A549 (cell line): Measurements from ENCODE around the gene HNRNPUL1. TPM values are rescaled to one million over a fixed set of nuclear protein-coding genes. Genes with fewer than 3 reads are reported as not detected.

Experiments used
- ATAC-seq, 2 experiments: fragments of 200-7000 bp in 1 of 2; fragments of >200 bp in 1 of 2; cut with Nextera tagmentation in 1 of 2; cut with Tn5 transposase in 1 of 2; 3 replicates each; pipeline versions ENCODE4 v1.8.0 to v1.9.1; 2018 to 2020; ENCODE audit warnings: mild to moderate bottlenecking in 1 of 2, moderate library complexity in 1 of 2
- CTCF ChIA-PET: fragments of 300-600 bp; sonication (Branson Sonifier 250); formaldehyde crosslinking; extraction: SDS; loops from one replicate; lab custom pipeline; 2021; ENCODE audit warnings: antibody characterized with exemption, inconsistent platforms; lab: Yijun Ruan, JAX
- POLR2A ChIA-PET: fragments of 350-600 bp; formaldehyde crosslinking; extraction: SDS; loops from one replicate; lab custom pipeline; 2021; ENCODE audit warnings: antibody characterized with exemption, inconsistent platforms; lab: Yijun Ruan, JAX
- DNase-seq, 2 experiments: peaks; one replicate each; pipeline versions ENCODE4 v3.0.0 to v3.0.0-alpha.2; 2011 to 2016; ENCODE audit warnings: low read depth in 1 of 2, low spot score in 1 of 2
- FAIRE-seq: peaks from 2 replicates; lab custom pipeline; 2011; peaks lifted over from hg19 to GRCh38; lab: Jason Lieb, UNC
- H3K27ac ChIP-seq, 2 experiments: fragments of >200 bp; sonication (Bioruptor Twin); formaldehyde crosslinking; 3 replicates each; pipeline ENCODE4 v1.5.1; 2016 to 2017
- H3K4me1 ChIP-seq: fragments of >200 bp; sonication (Bioruptor Twin); formaldehyde crosslinking; 3 replicates; pipeline ENCODE4 v1.6.1; 2016
- H3K4me2 ChIP-seq: fragments of >200 bp; sonication (Bioruptor Twin); formaldehyde crosslinking; 3 replicates; pipeline ENCODE4 v1.6.1; 2016
- H3K4me3 ChIP-seq: fragments of >200 bp; sonication (Bioruptor Twin); formaldehyde crosslinking; 3 replicates; pipeline ENCODE4 v1.5.1; 2016
- H3K9me3 ChIP-seq: fragments of >200 bp; sonication (Bioruptor Twin); formaldehyde crosslinking; 3 replicates; pipeline ENCODE4 v1.6.1; 2016
- CBX2 ChIP-seq: fragments of 200-600 bp; sonication (generic); IDR thresholded peaks from 2 replicates; pipeline ENCODE4 v1.6.1; 2016; ENCODE audit warnings: low read depth, mild to moderate bottlenecking, borderline replicate concordance
- CBX8 ChIP-seq: fragments of 200-600 bp; sonication (generic); IDR thresholded peaks from 2 replicates; pipeline ENCODE4 v1.6.1; 2016
- CHD2 ChIP-seq: fragments of 150-350 bp; IDR thresholded peaks from 2 replicates; pipeline ENCODE4 v1.6.1; 2014; ENCODE audit warnings: low read length; ENCODE audit not compliant: partially characterized antibody
- CTCF ChIP-seq: fragments of >200 bp; sonication (Bioruptor Twin); formaldehyde crosslinking; IDR thresholded peaks from 3 replicates; pipeline ENCODE4 v1.5.1; 2016
- EP300 ChIP-seq, 2 experiments: fragments of >200 bp; sonication (Bioruptor Twin); formaldehyde crosslinking; IDR thresholded peaks; 2 replicates in 1 of 2; 3 replicates in 1 of 2; pipeline ENCODE4 v1.6.1; 2016 to 2017
- ESRRA ChIP-seq: fragments of 150-350 bp; IDR thresholded peaks from 2 replicates; pipeline ENCODE4 v1.6.1; 2014; ENCODE audit warnings: mild to moderate bottlenecking, low read length, borderline replicate concordance
- FOSB ChIP-seq: fragments of 250-450 bp; sonication (Bioruptor Pico); IDR thresholded peaks from 2 replicates; pipeline ENCODE4 v1.5.0; 2020; ENCODE audit warnings: mild to moderate bottlenecking, moderate library complexity
- FOSL2 ChIP-seq, 2 experiments: fragments of 450-650 bp in 1 of 2; fragments of >200 bp in 1 of 2; sonication (Bioruptor Twin) in 1 of 2; formaldehyde crosslinking; IDR thresholded peaks; 2 replicates each; pipeline versions ENCODE4 v1.5.0 to v1.6.1; 2016 to 2020; ENCODE audit warnings: mild to moderate bottlenecking in 1 of 2, moderate library complexity in 1 of 2
- FOXS1 ChIP-seq: fragments of 250-450 bp; sonication (Bioruptor Pico); IDR thresholded peaks from 2 replicates; pipeline ENCODE4 v1.5.0; 2020; ENCODE audit warnings: mild to moderate bottlenecking, moderate library complexity
- GATA3 ChIP-seq: IDR thresholded peaks from 2 replicates; pipeline ENCODE4 v1.6.1; 2012; ENCODE audit warnings: borderline replicate concordance
- HDAC2 ChIP-seq: fragments of 200-600 bp; sonication (generic); IDR thresholded peaks from 2 replicates; pipeline ENCODE4 v1.6.1; 2016
- HES2 ChIP-seq: fragments of >200 bp; sonication (Bioruptor Twin); formaldehyde crosslinking; IDR thresholded peaks from 2 replicates; pipeline ENCODE4 v1.6.1; 2016
- JUN ChIP-seq, 2 experiments: fragments of >200 bp; sonication (Bioruptor Twin); formaldehyde crosslinking; IDR thresholded peaks; 2 replicates in 1 of 2; 3 replicates in 1 of 2; pipeline ENCODE4 v1.6.1; 2016 to 2017
- KDM1A ChIP-seq: fragments of 200-600 bp; sonication (generic); IDR thresholded peaks from 2 replicates; pipeline ENCODE4 v1.6.1; 2016; ENCODE audit warnings: low read depth, mild to moderate bottlenecking
- MAFK ChIP-seq: fragments of 450-650 bp; IDR thresholded peaks from 2 replicates; pipeline ENCODE4 v1.6.1; 2014; ENCODE audit not compliant: partially characterized antibody
- MAZ ChIP-seq: fragments of 150-350 bp; IDR thresholded peaks from 2 replicates; pipeline ENCODE4 v1.6.1; 2014; ENCODE audit warnings: antibody characterized with exemption, low read depth, low read length, borderline replicate concordance
- PHF8 ChIP-seq: fragments of 200-600 bp; sonication (generic); IDR thresholded peaks from 2 replicates; pipeline ENCODE4 v1.6.1; 2016; ENCODE audit warnings: low read depth, mild to moderate bottlenecking, antibody characterized with exemption, moderate library complexity, borderline replicate concordance
- RAD21 ChIP-seq, 2 experiments: fragments of >200 bp in 1 of 2; sonication (Bioruptor Twin) in 1 of 2; formaldehyde crosslinking in 1 of 2; IDR thresholded peaks in 1 of 2; conservative IDR thresholded peaks in 1 of 2; 2 replicates in 1 of 2; 3 replicates in 1 of 2; pipeline ENCODE4 v1.6.1; 2012 to 2018; ENCODE audit warnings: inconsistent platforms in 1 of 2
- RFX5 ChIP-seq: fragments of 450-650 bp; IDR thresholded peaks from 2 replicates; pipeline ENCODE4 v1.7.1; 2014; ENCODE audit warnings: antibody characterized with exemption, mild to moderate bottlenecking, moderate library complexity
- SMC3 ChIP-seq: fragments of >200 bp; sonication (Bioruptor Twin); formaldehyde crosslinking; IDR thresholded peaks from 3 replicates; pipeline ENCODE4 v1.6.1; 2018; ENCODE audit warnings: inconsistent platforms
- SREBF2 ChIP-seq: fragments of 450-650 bp; IDR thresholded peaks from 2 replicates; pipeline ENCODE4 v1.6.1; 2014; ENCODE audit warnings: mild to moderate bottlenecking, moderate library complexity
- ZC3H11A ChIP-seq: fragments of 450-650 bp; IDR thresholded peaks from 2 replicates; pipeline ENCODE4 v1.6.1; 2014; ENCODE audit warnings: antibody characterized with exemption, mild to moderate bottlenecking
- WGBS: methylation state at CpG from one replicate; pipeline ENCODE4 v1.1.6; 2017; ENCODE audit errors: missing lambda C conversion rate; 5-methylcytosine and 5-hydroxymethylcytosine counted together
- polyA plus RNA-seq, 4 experiments: library from polyadenylated mRNA; depleted of rRNA in 3 of 4; stranded (reverse); fragments of >200 nt; fragmentation: RNase III in 1 of 4; extraction: RNeasy Plus Mini Kit Qiagen cat#74134 plus additional on column Dnase treatment in 1 of 4; gene quantifications; 2 replicates in 3 of 4; 3 replicates in 1 of 4; pipeline ENCODE4 v1.2.3, GENCODE V29; 2011 to 2017
- TF ChIP-seq, protein P1 (sequence below): fragments of 200-600 bp; sonication (generic); IDR thresholded peaks from 2 replicates; pipeline ENCODE4 v1.6.1; 2016; ENCODE audit warnings: antibody characterized with exemption, mild to moderate bottlenecking, moderate library complexity
- TF ChIP-seq, protein P2 (sequence below): fragments of 250-450 bp; sonication (Bioruptor Pico); IDR thresholded peaks from 2 replicates; pipeline ENCODE4 v1.5.0; 2020; ENCODE audit warnings: low read depth, mild to moderate bottlenecking, moderate library complexity
- TF ChIP-seq, protein P3 (sequence below): IDR thresholded peaks from 2 replicates; pipeline ENCODE4 v1.6.1; 2012; ENCODE audit warnings: low read depth, borderline replicate concordance

The HNRNPUL1 gene
- polyA plus RNA-seq, 2 of the 4 experiments (the other 2 are of a cell fraction) = 89.5 to 278 TPM

GRCh38 chr19:41321600-41322270 is 57.6 kb downstream of the HNRNPUL1 start:
- WGBS = 64% methylated on average over 10 of the region's 10 CpGs
- peaks cover 56% of the 10 kb centered on the region for H3K4me1 ChIP-seq
- peak overlapping the region; percentile 62; the same call in 2 of the 3 replicates for H3K4me2 ChIP-seq
- FAIRE-seq = peak; percentile 49
- peak; percentile 88 for TF ChIP-seq CTCF
- no peak for TF ChIP-seq CBX2
- peak; percentile 83 for TF ChIP-seq SMC3
- peak; percentile 62 for TF ChIP-seq MAFK
- 0 out of 2 replicates have a peak, but pooled peaks have one; percentile 12 for TF ChIP-seq ZC3H11A
- TF ChIP-seq CHD2 = no peak
- TF ChIP-seq JUN (IDR thresholded peaks at IDR 0.05) = peak in 1 of 2 experiments; percentile 1; a peak in 1 of 5 replicates
- no peak for TF ChIP-seq FOSB
- peak; percentile 61 to 62; a peak in 4 of 5 replicates for TF ChIP-seq RAD21 (conservative IDR thresholded peaks at IDR 0.05 in 1 of 2, IDR thresholded peaks at IDR 0.05 in 1 of 2)
- TF ChIP-seq FOSL2 (IDR thresholded peaks at IDR 0.05) = no peak
- 0 out of 2 replicates have a peak, but pooled peaks have one; percentile 8 for TF ChIP-seq FOSL2 (CRISPR knock-in tag; IDR thresholded peaks at IDR 0.05)
- POLR2A ChIA-PET = interaction anchor here (1.0 to 4.9 kb wide), 4 partner anchors 11 to 95 kb away, joined by 3 to 32 read pairs (median 9); partner anchors contain the start of genes B9D2 and CCDC97
- peak; percentile 76 to 95 for DNase-seq
- no peak overlapping the region for H3K4me3 ChIP-seq
- H3K9me3 ChIP-seq = no peaks in the 10 kb centered on the region
- CTCF ChIA-PET = interaction anchor here (0.5 to 18.6 kb wide), 26 partner anchors 16 to 687 kb away, joined by 3 to 295 read pairs (median 4); partner anchors contain the start of genes B9D2, CCDC97 and TGFB1
- peak overlapping the region; percentile 81 to 91; a peak in 5 of 6 replicates for H3K27ac ChIP-seq
- ATAC-seq = peak; percentile 10 to 53; a peak in 3 of 6 replicates

DNA sequence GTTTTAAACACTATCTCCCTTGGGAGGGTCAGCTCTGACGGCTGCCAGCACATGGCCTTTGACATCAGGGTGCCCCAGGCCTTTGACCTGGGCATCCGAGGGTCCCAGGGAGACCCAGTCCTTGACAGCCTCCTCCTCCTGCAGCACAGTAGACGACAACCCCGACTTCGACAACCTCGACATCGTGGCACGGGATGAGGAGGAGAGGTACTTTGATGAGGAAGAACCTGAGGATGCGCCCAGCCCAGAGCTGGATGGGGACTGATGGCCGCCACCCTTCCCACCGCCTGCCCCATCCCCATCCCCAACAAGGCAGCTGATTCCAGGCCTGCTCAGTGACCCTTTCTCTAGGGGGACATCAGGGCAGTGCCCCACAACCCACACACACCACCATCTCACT is 58.3 kb downstream of the HNRNPUL1 start:
- ChIA-PET POLR2A (interaction anchor here (1.0 to 4.9 kb wide), 5 partner anchors 12 to 117 kb away, joined by 3 to 32 read pairs (median 12); partner anchors contain the start of genes B9D2, CCDC97, DMAC2 and TGFB1), CTCF (interaction anchor here (0.6 to 18.6 kb wide), 26 partner anchors 16 to 688 kb away, joined by 3 to 295 read pairs (median 4); partner anchors contain the start of genes B9D2, CCDC97, HNRNPUL1 and TGFB1)
- Histone ChIP-seq H3K4me2 (peak overlapping the region; percentile 62), H3K4me1 (peaks cover 63% of the 10 kb centered on the region), H3K4me3 (no peak overlapping the region), H3K27ac (peak overlapping the region; percentile 81 to 91), H3K9me3 (no peaks in the 10 kb centered on the region)
- 98% methylated on average over 11 of the region's 11 CpGs for WGBS
- FAIRE-seq (no peak), DNase-seq (no peak), ATAC-seq (no peak)
- no peak for TF ChIP-seq JUN (IDR thresholded peaks at IDR 0.05)
- no peak for TF ChIP-seq CBX8
- no peak for TF ChIP-seq GATA3
- no peak for TF ChIP-seq KDM1A
- no peak for TF ChIP-seq FOSB
- no peak for TF ChIP-seq SREBF2
- TF ChIP-seq, protein P1, sequence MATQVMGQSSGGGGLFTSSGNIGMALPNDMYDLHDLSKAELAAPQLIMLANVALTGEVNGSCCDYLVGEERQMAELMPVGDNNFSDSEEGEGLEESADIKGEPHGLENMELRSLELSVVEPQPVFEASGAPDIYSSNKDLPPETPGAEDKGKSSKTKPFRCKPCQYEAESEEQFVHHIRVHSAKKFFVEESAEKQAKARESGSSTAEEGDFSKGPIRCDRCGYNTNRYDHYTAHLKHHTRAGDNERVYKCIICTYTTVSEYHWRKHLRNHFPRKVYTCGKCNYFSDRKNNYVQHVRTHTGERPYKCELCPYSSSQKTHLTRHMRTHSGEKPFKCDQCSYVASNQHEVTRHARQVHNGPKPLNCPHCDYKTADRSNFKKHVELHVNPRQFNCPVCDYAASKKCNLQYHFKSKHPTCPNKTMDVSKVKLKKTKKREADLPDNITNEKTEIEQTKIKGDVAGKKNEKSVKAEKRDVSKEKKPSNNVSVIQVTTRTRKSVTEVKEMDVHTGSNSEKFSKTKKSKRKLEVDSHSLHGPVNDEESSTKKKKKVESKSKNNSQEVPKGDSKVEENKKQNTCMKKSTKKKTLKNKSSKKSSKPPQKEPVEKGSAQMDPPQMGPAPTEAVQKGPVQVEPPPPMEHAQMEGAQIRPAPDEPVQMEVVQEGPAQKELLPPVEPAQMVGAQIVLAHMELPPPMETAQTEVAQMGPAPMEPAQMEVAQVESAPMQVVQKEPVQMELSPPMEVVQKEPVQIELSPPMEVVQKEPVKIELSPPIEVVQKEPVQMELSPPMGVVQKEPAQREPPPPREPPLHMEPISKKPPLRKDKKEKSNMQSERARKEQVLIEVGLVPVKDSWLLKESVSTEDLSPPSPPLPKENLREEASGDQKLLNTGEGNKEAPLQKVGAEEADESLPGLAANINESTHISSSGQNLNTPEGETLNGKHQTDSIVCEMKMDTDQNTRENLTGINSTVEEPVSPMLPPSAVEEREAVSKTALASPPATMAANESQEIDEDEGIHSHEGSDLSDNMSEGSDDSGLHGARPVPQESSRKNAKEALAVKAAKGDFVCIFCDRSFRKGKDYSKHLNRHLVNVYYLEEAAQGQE = no peak
- TF ChIP-seq HES2 = no peak
- no peak for TF ChIP-seq ESRRA
- TF ChIP-seq, protein P2, sequence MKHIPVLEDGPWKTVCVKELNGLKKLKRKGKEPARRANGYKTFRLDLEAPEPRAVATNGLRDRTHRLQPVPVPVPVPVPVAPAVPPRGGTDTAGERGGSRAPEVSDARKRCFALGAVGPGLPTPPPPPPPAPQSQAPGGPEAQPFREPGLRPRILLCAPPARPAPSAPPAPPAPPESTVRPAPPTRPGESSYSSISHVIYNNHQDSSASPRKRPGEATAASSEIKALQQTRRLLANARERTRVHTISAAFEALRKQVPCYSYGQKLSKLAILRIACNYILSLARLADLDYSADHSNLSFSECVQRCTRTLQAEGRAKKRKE = no peak
- TF ChIP-seq FOXS1 (CRISPR knock-in tag) = no peak
- no peak for TF ChIP-seq CTCF
- TF ChIP-seq CHD2 = no peak
- no peak for TF ChIP-seq EP300 (IDR thresholded peaks at IDR 0.05)
- TF ChIP-seq PHF8 = no peak
- TF ChIP-seq RFX5 = no peak
- no peak for TF ChIP-seq MAZ
- TF ChIP-seq HDAC2 = no peak
- TF ChIP-seq, protein P3, sequence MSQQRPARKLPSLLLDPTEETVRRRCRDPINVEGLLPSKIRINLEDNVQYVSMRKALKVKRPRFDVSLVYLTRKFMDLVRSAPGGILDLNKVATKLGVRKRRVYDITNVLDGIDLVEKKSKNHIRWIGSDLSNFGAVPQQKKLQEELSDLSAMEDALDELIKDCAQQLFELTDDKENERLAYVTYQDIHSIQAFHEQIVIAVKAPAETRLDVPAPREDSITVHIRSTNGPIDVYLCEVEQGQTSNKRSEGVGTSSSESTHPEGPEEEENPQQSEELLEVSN = no peak
